Thymus (tissue), 11 donors: ENCODE data around the gene ZCCHC2. TPM values are rescaled to one million over a fixed set of nuclear protein-coding genes. Genes with fewer than 3 reads are reported as not detected.

Source experiments
- DNase-seq, 9 donors: peaks; one replicate each; pipeline ENCODE4 v3.0.0-alpha.2; 2013; ENCODE audit warnings: low spot score in 9 of 9, low read depth in 6 of 9, missing footprints in 1 of 9
- H3K27ac ChIP-seq, 2 donors: one replicate each; pipeline ENCODE4 v1.5.1; 2013; ENCODE audit warnings: control low read depth in 1 of 2, low read depth in 1 of 2, low read length in 1 of 2, mild to moderate bottlenecking in 1 of 2, moderate library complexity in 1 of 2
- H3K27me3 ChIP-seq, 2 donors: one replicate each; pipeline ENCODE4 v1.5.1; 2013; ENCODE audit warnings: low read length in 1 of 2; ENCODE audit not compliant: control insufficient read depth in 2 of 2, insufficient read depth in 1 of 2
- H3K36me3 ChIP-seq, 2 donors: one replicate each; pipeline ENCODE4 v1.5.1; 2013; ENCODE audit warnings: low read length in 1 of 2, mild to moderate bottlenecking in 1 of 2, moderate library complexity in 1 of 2; ENCODE audit not compliant: control insufficient read depth in 2 of 2, insufficient read depth in 2 of 2
- H3K4me1 ChIP-seq, 2 donors: one replicate each; pipeline ENCODE4 v1.5.1; 2013; ENCODE audit warnings: low read length in 2 of 2; ENCODE audit not compliant: control insufficient read depth in 2 of 2, insufficient read depth in 2 of 2
- H3K4me3 ChIP-seq, 2 donors: one replicate each; pipeline ENCODE4 v1.5.1; 2013; ENCODE audit warnings: low read length in 2 of 2, control low read depth in 1 of 2, mild to moderate bottlenecking in 1 of 2
- H3K9me3 ChIP-seq, 2 donors: one replicate each; pipeline ENCODE4 v1.5.1; 2013; ENCODE audit warnings: low read length in 1 of 2, mild to moderate bottlenecking in 1 of 2; ENCODE audit not compliant: control insufficient read depth in 2 of 2, insufficient read depth in 1 of 2
- WGBS: extraction: QIAGEN DNeasy Blood & Tissue Kit; methylation state at CpG from one replicate; pipeline ENCODE4 v1.1.7; 2013; 5-methylcytosine and 5-hydroxymethylcytosine counted together
- polyA plus RNA-seq: library from polyadenylated mRNA; stranded (reverse); fragments of 200-250 nt; gene quantifications from one replicate; pipeline ENCODE4 v1.2.3, GENCODE V29; 2013
- total RNA-seq: library from RNA; stranded (reverse); fragments of 120-200 nt; gene quantifications from one replicate; pipeline ENCODE4 v1.2.4, GENCODE V29; 2013
- donor health status: healthy.

The ZCCHC2 gene
- total and polyA plus RNA-seq, 2 donors = 10.7 to 12.8 TPM

- Histone ChIP-seq H3K4me3 (no peak overlapping the region), H3K27me3 (no peaks in the 10 kb centered on the region), H3K9me3 (no peaks in the 10 kb centered on the region), H3K4me1 (peaks cover 13 to 27% of the 10 kb centered on the region in 2 donors), H3K36me3 (no peaks in the 10 kb centered on the region), H3K27ac (no peak overlapping the region)
- WGBS = 49% methylated on average over 14 of the region's 14 CpGs
- DNase-seq = peak in 4 of 9 donors; percentile 34 to 49 (median 40)
Measured at GRCh38 chr18:62586151-62586774, 63.4 kb downstream of the ZCCHC2 start.

DNA sequence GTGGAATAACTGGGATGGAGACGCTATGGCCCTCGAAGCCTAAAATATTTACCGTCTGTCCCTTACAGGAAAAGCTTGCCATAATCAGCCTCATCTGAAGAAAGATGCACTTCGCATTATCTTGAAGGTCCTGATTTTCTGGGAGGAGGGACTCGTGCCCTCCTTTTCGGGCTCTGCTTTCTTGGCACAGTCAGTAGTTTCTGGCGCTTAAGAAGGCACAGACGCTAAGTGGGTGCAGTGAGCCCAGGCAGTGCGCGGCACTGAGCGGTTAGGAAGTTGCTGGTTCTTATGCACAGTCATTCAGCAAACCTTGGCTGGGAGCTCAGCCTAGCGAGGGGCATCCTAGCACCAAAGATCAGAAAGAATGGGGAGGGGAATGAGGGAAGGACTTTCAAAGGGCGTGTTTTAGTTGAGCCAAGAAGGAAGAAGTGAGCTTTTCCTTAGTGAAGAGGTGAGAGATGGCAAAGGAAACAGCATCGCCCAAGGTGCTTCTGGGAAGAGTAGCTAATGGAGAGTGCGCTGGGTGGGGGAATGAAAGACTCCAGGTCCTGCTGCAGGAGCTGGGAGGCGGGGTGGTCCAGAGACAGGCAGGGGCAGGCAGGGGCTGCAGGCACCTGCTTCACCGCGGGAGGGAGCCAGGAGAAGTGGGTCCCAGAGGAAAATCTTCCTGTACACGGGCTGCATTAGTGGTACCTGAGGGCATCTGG is 64.1 kb downstream of the ZCCHC2 start:
- no peaks in the 10 kb centered on the region for H3K36me3 ChIP-seq
- no peak overlapping the region for H3K4me3 ChIP-seq
- no peaks in the 10 kb centered on the region for H3K27me3 ChIP-seq
- WGBS = 96% methylated on average over 19 of the region's 19 CpGs
- H3K9me3 ChIP-seq = no peaks in the 10 kb centered on the region
- DNase-seq = no peak
- no peak overlapping the region for H3K27ac ChIP-seq
- H3K4me1 ChIP-seq = peaks cover 13 to 28% of the 10 kb centered on the region in 2 donors

DNA sequence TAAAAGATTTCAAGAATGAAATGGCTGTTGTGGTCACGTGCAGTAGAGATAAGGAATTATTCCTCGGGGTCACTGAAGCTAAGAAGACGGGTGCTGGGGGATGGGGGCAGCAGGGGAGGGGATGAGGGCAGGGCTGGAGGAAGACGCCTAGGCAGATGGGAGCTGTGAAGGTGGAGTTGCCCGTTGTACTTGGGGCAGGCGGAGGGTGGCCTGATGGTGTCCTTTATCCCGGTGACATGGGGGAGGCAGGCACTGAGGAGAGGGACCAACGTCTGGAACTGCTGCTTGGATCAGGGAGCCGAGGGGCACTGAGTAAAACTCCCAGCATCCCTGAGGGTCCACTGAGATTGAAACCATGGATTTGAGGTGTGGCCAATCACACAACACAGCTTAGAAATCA is 64.9 kb downstream of the ZCCHC2 start:
- H3K9me3 ChIP-seq = no peaks in the 10 kb centered on the region
- WGBS = 93% methylated on average over 9 of the region's 9 CpGs
- no peaks in the 10 kb centered on the region for H3K27me3 ChIP-seq
- peaks cover 13 to 28% of the 10 kb centered on the region in 2 donors for H3K4me1 ChIP-seq
- H3K36me3 ChIP-seq = no peaks in the 10 kb centered on the region
- DNase-seq = no peak
- no peak overlapping the region for H3K27ac ChIP-seq
- H3K4me3 ChIP-seq = no peak overlapping the region

GRCh38 chr18:62588217-62588616 is 65.4 kb downstream of the ZCCHC2 start:
- no peak overlapping the region for H3K4me3 ChIP-seq
- H3K36me3 ChIP-seq = no peaks in the 10 kb centered on the region
- WGBS = 94% methylated on average over 3 of the region's 3 CpGs
- no peak for DNase-seq
- no peaks in the 10 kb centered on the region for H3K9me3 ChIP-seq
- peaks cover 13 to 28% of the 10 kb centered on the region in 2 donors for H3K4me1 ChIP-seq
- H3K27ac ChIP-seq = no peak overlapping the region
- no peaks in the 10 kb centered on the region for H3K27me3 ChIP-seq

GRCh38 chr18:62590799-62591590 is 68.2 kb downstream of the ZCCHC2 start:
- Histone ChIP-seq H3K4me1 (peaks cover 0 to 2% of the 10 kb centered on the region in 2 donors), H3K4me3 (no peak overlapping the region), H3K36me3 (no peaks in the 10 kb centered on the region), H3K9me3 (no peaks in the 10 kb centered on the region), H3K27me3 (peaks cover 4 to 15% of the 10 kb centered on the region in 2 donors), H3K27ac (no peak overlapping the region)
- 51% methylated on average over 15 of the region's 15 CpGs for WGBS
- no peak for DNase-seq

DNA sequence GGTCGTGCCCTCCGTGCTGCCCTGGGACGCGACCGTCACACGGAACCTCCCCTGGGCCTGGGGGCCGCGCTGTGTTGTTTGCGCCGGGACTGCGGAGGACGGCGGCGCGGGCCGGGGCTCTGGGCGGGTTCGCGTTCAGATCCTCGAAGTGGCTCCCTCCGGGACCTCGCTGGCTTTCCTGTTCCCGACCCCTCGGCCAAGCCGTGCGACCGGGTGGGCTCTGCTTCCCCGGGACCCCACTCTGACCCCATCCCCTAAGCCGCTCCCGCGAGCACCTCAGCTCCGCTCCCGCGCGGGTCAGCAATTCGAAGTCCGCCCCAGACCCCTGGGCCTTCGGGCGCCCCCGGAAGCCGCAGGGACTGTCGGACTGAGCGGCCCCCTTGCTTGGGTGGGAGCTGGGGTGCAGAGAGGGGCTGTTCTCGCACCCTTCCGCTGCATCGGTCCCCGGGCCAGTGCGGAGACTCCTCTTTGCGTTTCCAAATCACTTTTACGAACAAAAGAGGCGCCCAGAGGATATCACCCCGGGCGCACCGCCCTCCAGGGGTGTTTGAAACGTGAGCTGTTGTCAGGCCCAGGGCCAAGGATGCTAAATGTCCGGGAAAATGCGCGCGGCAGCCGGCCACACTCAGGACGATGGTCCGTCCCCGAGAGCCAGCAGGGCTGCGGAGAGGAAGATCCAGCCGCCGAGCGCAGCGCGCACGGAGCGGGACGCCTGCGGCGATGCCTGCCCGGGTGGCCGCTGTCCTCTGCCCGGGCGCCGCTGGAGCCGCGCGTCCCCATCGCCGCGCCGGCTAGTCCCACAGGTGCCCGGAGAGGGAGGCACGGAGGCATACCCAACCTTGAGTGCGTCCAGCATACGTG is 73.5 kb downstream of the ZCCHC2 start:
- 4% methylated on average over 90 of the region's 90 CpGs for WGBS
- H3K9me3 ChIP-seq = peaks cover 0 to 2% of the 10 kb centered on the region in 2 donors
- peak overlapping the region in 1 of 2 donors; percentile 10 for H3K4me3 ChIP-seq
- H3K36me3 ChIP-seq = no peaks in the 10 kb centered on the region
- peaks cover 0 to 6% of the 10 kb centered on the region in 2 donors for H3K4me1 ChIP-seq
- no peak overlapping the region for H3K27ac ChIP-seq
- no peak for DNase-seq
- H3K27me3 ChIP-seq = peaks cover 24 to 42% of the 10 kb centered on the region in 2 donors

DNA sequence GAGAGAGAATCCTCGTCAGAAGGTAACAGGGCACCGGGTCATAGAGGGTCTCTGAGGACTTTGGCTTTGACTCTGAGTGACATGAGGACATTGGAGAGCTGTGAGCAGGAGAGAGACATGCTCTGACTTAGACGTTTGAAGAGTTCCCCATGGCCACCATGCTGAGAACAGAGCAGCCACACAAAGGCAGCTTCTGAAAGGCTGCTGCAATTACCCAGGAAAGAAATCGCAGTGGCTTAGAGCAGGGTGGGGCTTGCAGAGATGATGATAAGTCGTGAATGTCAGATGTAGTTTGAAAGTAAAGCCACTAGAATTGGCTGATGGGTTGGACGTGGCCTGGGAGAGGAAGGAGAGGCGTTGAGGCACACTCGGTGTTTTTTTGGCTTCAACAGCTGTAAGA is 79.0 kb downstream of the ZCCHC2 start:
- 93% methylated on average over 8 of the region's 8 CpGs for WGBS
- Histone ChIP-seq H3K27me3 (peaks cover 11 to 21% of the 10 kb centered on the region in 2 donors), H3K4me1 (no peaks in the 10 kb centered on the region), H3K4me3 (no peak overlapping the region), H3K36me3 (no peaks in the 10 kb centered on the region), H3K9me3 (no peaks in the 10 kb centered on the region), H3K27ac (no peak overlapping the region)
- DNase-seq = no peak

DNA sequence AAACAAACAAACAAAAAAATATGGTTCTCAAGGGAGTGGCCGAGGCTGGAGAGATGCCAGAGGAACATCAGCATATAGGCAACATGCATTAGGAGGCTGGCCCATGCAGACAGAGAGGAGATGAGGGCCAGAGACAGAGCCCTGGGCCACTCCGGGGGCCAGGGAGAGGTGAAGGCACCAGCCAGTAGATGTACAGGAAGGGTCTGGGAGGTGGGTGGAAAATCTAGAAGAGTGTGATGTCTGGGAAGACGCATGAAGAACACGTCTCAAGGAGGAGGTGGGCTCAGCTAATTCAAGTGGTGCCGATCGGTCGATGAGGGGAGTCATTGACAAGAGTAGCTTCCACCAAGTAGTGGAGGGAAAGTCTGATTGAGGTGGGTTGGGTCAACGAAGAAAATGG is 79.9 kb downstream of the ZCCHC2 start:
- no peak overlapping the region for H3K4me3 ChIP-seq
- peaks cover 3 to 12% of the 10 kb centered on the region in 2 donors for H3K27me3 ChIP-seq
- no peaks in the 10 kb centered on the region for H3K4me1 ChIP-seq
- H3K36me3 ChIP-seq = no peaks in the 10 kb centered on the region
- whole genome bisulfite sequencing = 97% methylated on average over 8 of the region's 8 CpGs
- no peak for DNase-seq
- no peaks in the 10 kb centered on the region for H3K9me3 ChIP-seq
- no peak overlapping the region for H3K27ac ChIP-seq
